H9 (cell line): Measurements from ENCODE around the gene KRT2. TPM values are rescaled to one million over a fixed set of nuclear protein-coding genes. Genes with fewer than 3 reads are reported as not detected.

Experiments
- DNase-seq: peaks from one replicate; pipeline ENCODE4 v3.0.0-alpha.2; 2017
- H2AFZ ChIP-seq: one replicate; pipeline ENCODE4 v1.6.1; 2013; ENCODE audit warnings: mild to moderate bottlenecking, low read length, control low read depth, moderate library complexity
- H2AK5ac ChIP-seq: 2 replicates; pipeline ENCODE4 v1.6.1; 2013; ENCODE audit warnings: low read length, control low read depth, mixed read lengths; ENCODE audit not compliant: insufficient read length
- H2BK120ac ChIP-seq: one replicate; pipeline ENCODE4 v1.6.1; 2013; ENCODE audit warnings: low read depth, mild to moderate bottlenecking, low read length, control low read depth, inconsistent platforms; ENCODE audit not compliant: poor library complexity, severe bottlenecking
- H2BK12ac ChIP-seq: 2 replicates; pipeline ENCODE4 v1.6.1; 2013; ENCODE audit warnings: low read length, control low read depth, mixed read lengths, low read depth; ENCODE audit not compliant: insufficient read length
- H2BK15ac ChIP-seq: 2 replicates; pipeline ENCODE4 v1.6.1; 2013; ENCODE audit warnings: low read depth, low read length, control low read depth
- H2BK20ac ChIP-seq: one replicate; pipeline ENCODE4 v1.6.1; 2013; ENCODE audit warnings: low read depth, mild to moderate bottlenecking, low read length, control low read depth, inconsistent platforms; ENCODE audit not compliant: poor library complexity, severe bottlenecking
- H2BK5ac ChIP-seq: 2 replicates; pipeline ENCODE4 v1.6.1; 2013; ENCODE audit warnings: low read length, control low read depth, mixed read lengths; ENCODE audit not compliant: insufficient read length
- H3K14ac ChIP-seq: 2 replicates; pipeline ENCODE4 v1.6.1; 2013; ENCODE audit warnings: low read length, control low read depth; ENCODE audit not compliant: insufficient read depth
- H3K18ac ChIP-seq: 2 replicates; pipeline ENCODE4 v1.6.1; 2013; ENCODE audit warnings: low read depth, mild to moderate bottlenecking, mixed read lengths, low read length, control low read depth; ENCODE audit not compliant: insufficient read length
- H3K23ac ChIP-seq: 2 replicates; pipeline ENCODE4 v1.6.1; 2013; ENCODE audit warnings: low read length, control low read depth, mixed read lengths, low read depth; ENCODE audit not compliant: insufficient read length
- H3K23me2 ChIP-seq: 2 replicates; pipeline ENCODE4 v1.6.1; 2013; ENCODE audit warnings: low read depth, mild to moderate bottlenecking, mixed read lengths, low read length, control low read depth; ENCODE audit not compliant: insufficient read length, poor library complexity, severe bottlenecking
- H3K27ac ChIP-seq: 2 replicates; pipeline ENCODE4 v1.5.1; 2013; ENCODE audit warnings: low read length, control low read depth, mixed read lengths, low read depth; ENCODE audit not compliant: insufficient read length
- H3K27me3 ChIP-seq: 2 replicates; pipeline ENCODE4 v1.6.1; 2013; ENCODE audit warnings: low read length, control low read depth, inconsistent platforms; ENCODE audit not compliant: insufficient read depth
- H3K4ac ChIP-seq: 2 replicates; pipeline ENCODE4 v1.6.1; 2013; ENCODE audit warnings: low read depth, mild to moderate bottlenecking, control low read depth, inconsistent platforms, low read length, moderate library complexity
- H3K4me1 ChIP-seq: 2 replicates; pipeline ENCODE4 v1.6.1; 2013; ENCODE audit warnings: low read length, control low read depth, inconsistent platforms; ENCODE audit not compliant: insufficient read depth
- H3K4me2 ChIP-seq: 2 replicates; pipeline ENCODE4 v1.6.1; 2013; ENCODE audit warnings: low read length, control low read depth, mixed read lengths; ENCODE audit not compliant: insufficient read length, insufficient read depth
- H3K56ac ChIP-seq: 2 replicates; pipeline ENCODE4 v1.6.1; 2013; ENCODE audit warnings: low read depth, mild to moderate bottlenecking, mixed read lengths, low read length, control low read depth; ENCODE audit not compliant: insufficient read length
- H3K79me1 ChIP-seq: 2 replicates; pipeline ENCODE4 v1.6.1; 2013; ENCODE audit warnings: low read depth, mild to moderate bottlenecking, moderate library complexity, low read length, control low read depth, inconsistent platforms; ENCODE audit not compliant: insufficient read depth, poor library complexity, severe bottlenecking
- H3K79me2 ChIP-seq: 2 replicates; pipeline ENCODE4 v1.6.1; 2013; ENCODE audit warnings: low read length, control low read depth, inconsistent platforms; ENCODE audit not compliant: insufficient read depth
- H3K9ac ChIP-seq: 2 replicates; pipeline ENCODE4 v1.6.1; 2013; ENCODE audit warnings: low read length, control low read depth, mixed read lengths; ENCODE audit not compliant: insufficient read length; ENCODE audit errors: extremely low read depth
- H3K9me3 ChIP-seq: one replicate; pipeline ENCODE4 v1.6.1; 2013; ENCODE audit warnings: low read depth, low read length, inconsistent platforms; ENCODE audit not compliant: control insufficient read depth
- H3T11ph ChIP-seq: one replicate; pipeline ENCODE4 v1.6.1; 2013; ENCODE audit warnings: mild to moderate bottlenecking, low read length, control low read depth, inconsistent platforms
- H4K20me1 ChIP-seq: one replicate; pipeline ENCODE4 v1.6.1; 2013; ENCODE audit not compliant: control insufficient read depth, insufficient read length, insufficient read depth
- H4K5ac ChIP-seq: 2 replicates; pipeline ENCODE4 v1.6.1; 2013; ENCODE audit warnings: low read depth, mild to moderate bottlenecking, mixed read lengths, low read length, control low read depth; ENCODE audit not compliant: insufficient read length
- H4K8ac ChIP-seq: replicated peaks from 2 replicates; pipeline ENCODE4 v1.6.1; 2013; ENCODE audit warnings: low read length, control low read depth, mixed read lengths, low read depth; ENCODE audit not compliant: insufficient read length
- H4K91ac ChIP-seq: 2 replicates; pipeline ENCODE4 v1.6.1; 2013; ENCODE audit warnings: low read depth, mild to moderate bottlenecking, moderate library complexity, mixed read lengths, low read length, control low read depth; ENCODE audit not compliant: insufficient read length
- H3K27ac Mint-ChIP-seq, 3 experiments: 2 replicates in 2 of 3; 3 replicates in 1 of 3; pipeline ENCODE4 v1.8.0; 2020 to 2021; ENCODE audit warnings: mixed read lengths in 3 of 3, mild to moderate bottlenecking in 1 of 3, moderate library complexity in 1 of 3
- H3K27me3 Mint-ChIP-seq: 2 replicates; pipeline ENCODE4 v1.8.0; 2021; ENCODE audit warnings: low read depth, mild to moderate bottlenecking, moderate library complexity, mixed read lengths
- H3K36me3 Mint-ChIP-seq, 3 experiments: 2 replicates in 2 of 3; 3 replicates in 1 of 3; pipeline ENCODE4 v1.8.0; 2020 to 2021; ENCODE audit warnings: low read depth in 3 of 3, mixed read lengths in 3 of 3; ENCODE audit not compliant: insufficient read depth in 1 of 3
- H3K4me1 Mint-ChIP-seq, 2 experiments: 2 replicates each; pipeline ENCODE4 v1.8.0; 2020; ENCODE audit warnings: mixed read lengths in 2 of 2
- H3K4me3 Mint-ChIP-seq, 2 experiments: 2 replicates in 1 of 2; 3 replicates in 1 of 2; pipeline ENCODE4 v1.8.0; 2020 to 2021; ENCODE audit warnings: mild to moderate bottlenecking in 2 of 2, mixed read lengths in 2 of 2, moderate library complexity in 1 of 2
- H3K9me3 Mint-ChIP-seq, 2 experiments: 2 replicates in 1 of 2; 3 replicates in 1 of 2; pipeline ENCODE4 v1.8.0; 2020; ENCODE audit warnings: mild to moderate bottlenecking in 2 of 2, mixed read lengths in 2 of 2, moderate library complexity in 1 of 2
- whole genome bisulfite sequencing: extraction: QIAGEN DNeasy Blood & Tissue Kit; methylation state at CpG from one replicate; pipeline ENCODE4 v1.1.7; 2013; ENCODE audit warnings: missing lambda C conversion rate, low lambda C conversion rate, mixed read lengths; ENCODE audit not compliant: insufficient read length; ENCODE audit errors: extremely low coverage; 5-methylcytosine and 5-hydroxymethylcytosine counted together
- total RNA-seq: library from RNA; stranded (reverse); gene quantifications from 2 replicates; pipeline ENCODE4 v1.2.1, GENCODE V29; 2021
- TF ChIP-seq, protein P1 (sequence below): fragments of 200-600 bp; sonication (generic); conservative IDR thresholded peaks from 3 replicates; pipeline ENCODE4 v1.8.0; 2021; ENCODE audit warnings: antibody characterized with exemption, mild to moderate bottlenecking

KRT2 gene
- total RNA-seq, 1 experiment from 2014 or later = not detected

DNA sequence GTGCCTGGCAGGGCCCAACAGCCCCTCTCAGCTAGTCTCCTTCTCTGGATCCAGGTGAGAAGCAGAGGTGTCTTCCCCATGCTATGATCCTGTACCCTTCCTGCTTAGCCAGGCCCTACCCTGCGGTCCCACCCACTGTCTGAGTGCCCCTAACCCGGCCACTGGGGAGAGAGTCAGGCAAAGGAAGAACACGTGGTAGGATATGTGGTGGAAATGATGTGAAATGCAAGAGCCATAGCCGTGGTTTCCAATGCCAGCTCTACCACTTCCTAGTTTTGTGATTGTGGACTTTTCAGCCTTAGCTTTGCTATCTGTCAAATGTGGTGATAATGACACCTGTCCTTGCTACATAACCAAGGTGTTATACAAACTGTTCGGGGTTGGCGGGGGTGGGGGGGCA is 15.8 kb downstream of the KRT2 start:
- Mint-ChIP-seq H3K36me3 (no peaks in the 10 kb centered on the region), H3K9me3 (no peaks in the 10 kb centered on the region), H3K27me3 (peaks cover 6% of the 10 kb centered on the region), H3K4me3 (no peak overlapping the region), H3K27ac (no peak overlapping the region; a peak in 1 of 7 replicates), H3K4me1 (no peaks in the 10 kb centered on the region)
- H2BK120ac ChIP-seq = no peak overlapping the region
- no peaks in the 10 kb centered on the region for H3K79me2 ChIP-seq
- no peaks in the 10 kb centered on the region for H3K9me3 ChIP-seq
- no peak overlapping the region for H3K18ac ChIP-seq
- H3K23me2 ChIP-seq = no peaks in the 10 kb centered on the region
- H3K4me1 ChIP-seq = no peaks in the 10 kb centered on the region
- H4K5ac ChIP-seq = no peak overlapping the region
- no peak overlapping the region for H3K14ac ChIP-seq
- H3K79me1 ChIP-seq = no peaks in the 10 kb centered on the region
- H2BK12ac ChIP-seq = no peak overlapping the region
- no peak overlapping the region for H2AFZ ChIP-seq
- TF ChIP-seq, protein P1, sequence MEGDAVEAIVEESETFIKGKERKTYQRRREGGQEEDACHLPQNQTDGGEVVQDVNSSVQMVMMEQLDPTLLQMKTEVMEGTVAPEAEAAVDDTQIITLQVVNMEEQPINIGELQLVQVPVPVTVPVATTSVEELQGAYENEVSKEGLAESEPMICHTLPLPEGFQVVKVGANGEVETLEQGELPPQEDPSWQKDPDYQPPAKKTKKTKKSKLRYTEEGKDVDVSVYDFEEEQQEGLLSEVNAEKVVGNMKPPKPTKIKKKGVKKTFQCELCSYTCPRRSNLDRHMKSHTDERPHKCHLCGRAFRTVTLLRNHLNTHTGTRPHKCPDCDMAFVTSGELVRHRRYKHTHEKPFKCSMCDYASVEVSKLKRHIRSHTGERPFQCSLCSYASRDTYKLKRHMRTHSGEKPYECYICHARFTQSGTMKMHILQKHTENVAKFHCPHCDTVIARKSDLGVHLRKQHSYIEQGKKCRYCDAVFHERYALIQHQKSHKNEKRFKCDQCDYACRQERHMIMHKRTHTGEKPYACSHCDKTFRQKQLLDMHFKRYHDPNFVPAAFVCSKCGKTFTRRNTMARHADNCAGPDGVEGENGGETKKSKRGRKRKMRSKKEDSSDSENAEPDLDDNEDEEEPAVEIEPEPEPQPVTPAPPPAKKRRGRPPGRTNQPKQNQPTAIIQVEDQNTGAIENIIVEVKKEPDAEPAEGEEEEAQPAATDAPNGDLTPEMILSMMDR = no peak
- no peak overlapping the region for H3K23ac ChIP-seq
- H4K91ac ChIP-seq = no peak overlapping the region
- H3K4ac ChIP-seq = no peak overlapping the region
- H3K56ac ChIP-seq = no peak overlapping the region
- no peak overlapping the region for H4K8ac ChIP-seq
- H3K27me3 ChIP-seq = no peaks in the 10 kb centered on the region
- H3K9ac ChIP-seq = no peak overlapping the region
- H3T11ph ChIP-seq = no peak overlapping the region
- no peak overlapping the region for H2BK5ac ChIP-seq
- no peak overlapping the region for H2BK15ac ChIP-seq
- H3K4me2 ChIP-seq = no peak overlapping the region
- WGBS = no CpG with 5 or more reads among the region's 6 CpGs
- H4K20me1 ChIP-seq = no peaks in the 10 kb centered on the region
- H2BK20ac ChIP-seq = no peak overlapping the region
- no peak overlapping the region for H3K27ac ChIP-seq
- no peak overlapping the region for H2AK5ac ChIP-seq
- peak; percentile 22 for DNase-seq
